ENCODE data around the gene GPR45.

The GPR45 gene

DNA sequence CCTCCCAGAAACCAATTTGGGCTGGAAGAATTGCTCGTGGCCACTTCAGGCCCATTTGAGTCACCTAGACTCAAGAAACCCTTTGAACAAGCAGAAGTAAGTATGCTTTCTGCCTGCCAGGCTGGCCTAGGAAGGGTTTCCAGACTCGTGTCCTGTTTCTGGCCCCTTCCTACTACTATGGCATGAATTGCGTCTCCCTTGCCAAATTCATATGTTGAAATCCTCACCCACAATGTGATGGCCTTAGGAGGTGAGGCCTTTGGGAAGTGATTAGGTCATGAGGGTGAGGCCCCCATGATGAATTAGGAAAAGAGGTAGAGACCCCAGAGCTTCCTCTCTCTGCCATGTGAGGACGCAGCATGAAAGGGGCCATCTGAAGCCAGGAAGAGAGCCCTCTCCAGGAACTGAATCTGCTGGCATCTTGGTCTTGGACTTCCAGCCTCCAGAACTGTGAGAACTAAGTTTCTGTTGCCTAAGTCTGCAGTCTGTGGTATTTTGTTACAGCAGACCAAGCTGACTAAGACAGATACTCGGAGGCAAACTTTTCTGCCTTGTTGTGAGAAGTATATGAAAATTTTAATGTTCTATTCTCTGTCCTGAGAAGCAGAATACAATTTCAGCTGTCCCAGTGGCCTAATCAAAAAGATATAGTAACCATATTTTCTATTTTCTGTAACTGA is 13.1 kb downstream of the GPR45 start:
- peak; percentile 62 for DNase-seq (ENCODE audit: low read depth)

DNA sequence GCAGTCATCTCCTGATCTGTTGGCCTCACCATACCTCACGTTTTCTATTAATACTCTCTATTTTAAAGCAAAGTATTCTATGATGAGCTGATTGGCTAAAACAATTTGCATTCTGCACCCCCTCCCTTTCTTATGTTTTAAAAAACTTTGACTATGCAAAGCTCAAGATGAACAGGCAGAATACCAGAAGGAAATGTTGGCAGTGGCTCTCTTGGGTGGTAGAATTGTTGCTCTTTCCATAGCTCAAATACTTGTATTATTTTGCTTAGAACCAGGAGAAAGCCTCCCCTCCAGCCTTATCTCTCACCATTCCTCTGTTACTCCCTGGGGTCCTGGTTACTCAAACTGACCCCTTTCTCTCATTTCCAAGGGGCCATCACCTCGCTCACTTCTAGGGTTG is 14.4 kb downstream of the GPR45 start:
- no peak for DNase-seq (ENCODE audit: low read depth)

DNA sequence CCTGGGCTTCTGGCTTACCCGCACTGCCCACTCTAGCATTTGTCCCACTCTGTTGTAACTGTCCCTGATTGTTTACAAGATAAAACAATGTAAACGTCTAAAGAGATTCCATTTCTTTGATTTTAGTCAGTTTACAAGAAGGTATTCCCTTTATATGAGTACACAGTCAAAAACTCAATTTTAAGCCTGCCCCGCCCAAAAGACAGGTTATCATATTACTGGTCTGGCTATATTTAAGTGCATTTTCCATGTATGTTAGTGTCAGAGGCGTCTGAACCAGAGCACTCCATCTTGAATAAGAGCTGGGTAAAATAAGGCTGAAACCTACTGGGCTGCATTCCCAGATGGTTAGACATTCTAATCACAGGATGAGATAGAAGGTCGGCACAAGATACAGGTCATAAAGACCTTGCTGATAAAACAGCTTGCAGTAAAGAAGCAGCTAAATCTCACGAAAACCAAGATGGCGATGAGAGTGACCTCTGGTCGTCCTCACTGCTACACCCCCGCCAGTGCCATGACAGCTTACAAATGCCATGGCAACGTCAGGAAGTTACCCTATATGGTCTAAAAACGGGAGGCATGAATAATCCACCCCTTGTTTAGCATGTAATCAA is 15.0 kb downstream of the GPR45 start:
- DNase-seq (ENCODE audit: low read depth), result peak; percentile 50

DNA sequence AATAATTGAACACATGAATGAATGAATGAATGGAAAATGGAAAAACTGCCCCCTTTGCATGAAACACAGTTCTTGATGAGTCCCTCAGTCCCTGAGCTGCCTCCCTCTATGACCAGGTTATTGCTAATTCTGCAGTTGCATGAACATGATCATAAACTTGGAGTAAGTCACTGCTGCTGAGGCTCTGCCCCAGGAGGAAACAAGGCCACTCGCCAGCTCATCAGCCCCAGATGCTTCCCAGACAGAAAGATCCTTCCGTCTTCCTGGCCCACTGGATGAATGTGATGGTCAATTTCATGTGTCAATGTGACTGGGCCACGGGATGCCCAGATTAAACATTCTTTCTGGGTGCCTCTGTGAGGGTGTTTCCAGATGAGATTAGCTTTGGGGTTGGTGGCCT is 16.4 kb downstream of the GPR45 start:
- peak; percentile 44 for DNase-seq (ENCODE audit: low read depth)

DNA sequence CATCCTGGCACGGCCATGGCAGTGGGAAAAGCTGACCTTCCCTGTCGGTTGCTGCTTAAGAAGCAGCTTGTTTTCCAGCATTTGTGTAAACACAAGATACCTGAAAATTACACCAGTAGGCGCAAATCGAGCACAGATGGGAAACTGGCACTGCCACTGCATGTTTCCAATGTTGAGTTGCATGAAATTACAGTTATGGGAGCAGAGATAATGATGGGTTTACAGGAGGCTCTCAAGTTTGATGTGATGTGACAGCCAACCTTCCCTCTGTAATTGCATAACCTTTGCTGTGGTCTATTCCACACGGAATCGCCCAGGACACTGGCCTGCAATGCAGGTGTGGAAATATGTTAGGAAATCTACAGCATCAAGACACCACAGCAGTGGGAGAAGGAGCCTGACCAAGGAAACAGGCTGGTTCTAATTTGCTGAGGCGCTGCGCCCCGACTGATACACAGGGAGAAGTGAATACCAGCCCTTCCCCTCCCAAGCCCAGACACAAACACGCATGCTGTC is 17.4 kb downstream of the GPR45 start:
- no peak for DNase-seq (ENCODE audit: low read depth)

DNA sequence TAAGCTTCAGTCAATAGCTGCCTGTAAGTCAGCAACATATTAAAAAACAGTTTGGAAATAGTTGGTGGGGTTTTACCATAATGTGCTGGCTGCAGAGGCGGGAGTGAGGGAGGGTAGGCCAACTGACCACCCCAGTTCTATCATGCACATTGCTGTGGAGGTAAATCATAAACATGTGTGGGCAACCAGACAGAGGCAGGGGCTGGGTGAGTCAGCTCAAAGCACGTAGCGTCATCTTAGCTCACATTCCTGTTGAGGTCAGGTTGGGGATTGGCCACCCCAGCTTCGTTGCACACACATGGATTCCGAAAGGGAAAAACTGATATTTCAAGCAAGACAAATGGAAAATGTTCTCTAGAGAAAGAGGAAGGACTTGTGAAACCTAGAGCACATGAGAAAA is 19.5 kb downstream of the GPR45 start:
- peak; percentile 100 for DNase-seq (ENCODE audit: low read depth)

DNA sequence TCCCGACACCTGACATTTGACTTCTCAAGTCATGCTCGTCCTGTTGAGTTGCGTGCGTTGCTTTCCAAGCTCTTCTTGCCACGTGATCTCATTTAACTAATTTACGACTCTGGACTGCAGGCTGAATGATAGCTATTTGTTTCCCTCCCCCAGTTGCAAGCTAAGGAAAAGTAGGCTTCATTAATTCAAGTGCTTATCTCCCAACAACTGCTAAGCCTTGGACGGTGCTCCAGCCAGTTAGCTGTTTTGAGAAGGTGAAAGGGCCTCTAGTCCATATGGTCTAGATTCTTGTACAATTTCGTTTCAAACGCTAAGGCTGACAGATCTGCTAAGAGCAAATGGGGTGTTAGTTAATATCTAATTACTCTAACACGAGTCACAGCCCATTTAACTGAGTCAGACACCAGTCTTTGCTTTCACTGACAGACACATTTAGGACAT is 21.1 kb downstream of the GPR45 start:
- DNase-seq (ENCODE audit: low read depth), result no peak

DNA sequence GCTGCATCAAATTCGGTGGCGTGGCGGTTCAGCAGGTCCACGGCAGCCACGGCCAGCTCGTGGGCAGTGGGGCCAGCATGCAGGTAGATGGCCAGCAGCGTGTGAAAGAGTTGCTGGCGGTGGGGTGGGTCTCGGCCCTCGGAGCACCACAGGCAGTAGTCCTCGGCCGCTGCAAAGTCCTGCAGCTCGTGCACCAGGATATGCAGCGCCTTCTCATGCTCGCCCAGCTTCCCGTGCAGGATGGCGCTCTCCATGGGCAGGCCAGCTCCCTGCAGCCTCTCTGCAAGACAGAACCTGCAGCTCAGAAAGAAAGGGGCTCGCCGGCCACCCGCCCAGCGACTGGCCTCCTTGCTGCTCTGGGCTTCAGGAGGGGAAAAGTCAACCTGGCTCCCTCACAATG is 27.9 kb downstream of the GPR45 start:
- no peak for DNase-seq (ENCODE audit: low read depth)

DNA sequence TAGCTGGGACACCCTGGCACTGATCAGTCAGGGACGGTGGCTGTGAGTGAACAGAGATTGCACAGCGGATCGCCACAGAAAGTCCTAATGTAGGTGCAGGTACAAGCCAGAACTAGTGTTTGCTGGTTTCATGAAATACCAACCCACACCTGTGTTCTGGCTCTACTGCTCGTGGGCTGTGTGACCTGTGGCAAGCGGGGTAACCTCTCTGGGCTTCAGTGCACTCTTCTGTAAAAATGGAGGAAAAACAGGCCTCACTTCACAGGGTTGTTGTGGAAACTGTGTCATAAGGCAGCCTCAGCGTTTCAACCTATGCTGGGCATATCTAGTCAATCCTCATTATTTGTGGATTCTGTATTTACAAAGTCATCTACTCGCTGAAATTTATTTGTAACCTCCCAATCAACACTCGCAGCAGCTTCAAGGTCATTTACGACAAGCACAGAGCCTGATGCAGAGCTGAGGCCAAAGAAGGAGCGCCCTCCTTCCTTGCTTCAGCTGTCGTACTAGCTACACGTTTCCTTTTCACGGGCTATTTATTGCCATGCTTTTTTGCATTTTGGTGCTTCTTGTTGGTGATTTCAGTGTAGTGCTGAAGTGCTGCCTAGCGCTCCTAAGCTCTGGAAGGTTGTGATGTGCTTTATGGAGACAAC is 30.0 kb downstream of the GPR45 start:
- no peak for DNase-seq (ENCODE audit: low read depth)

DNA sequence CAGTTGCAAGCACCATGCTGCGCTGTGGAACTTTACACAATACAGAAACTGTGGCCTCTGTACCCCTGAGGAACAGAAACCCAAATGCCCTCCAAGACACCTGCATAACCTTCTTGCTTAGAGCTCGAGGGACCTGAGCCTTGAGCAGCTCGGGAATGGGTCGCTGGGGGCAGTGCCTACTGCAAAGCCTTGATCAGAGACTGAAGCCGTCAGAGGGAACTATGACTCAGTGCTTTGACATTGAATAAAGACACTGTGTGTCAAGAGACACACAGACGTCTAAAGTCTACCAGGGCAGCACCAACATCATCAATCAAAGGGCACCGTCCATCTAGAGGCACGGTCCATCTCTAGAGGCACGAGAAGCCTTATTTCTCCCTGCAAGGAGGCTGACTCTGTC is 30.6 kb downstream of the GPR45 start:
- DNase-seq (ENCODE audit: low read depth), result no peak

DNA sequence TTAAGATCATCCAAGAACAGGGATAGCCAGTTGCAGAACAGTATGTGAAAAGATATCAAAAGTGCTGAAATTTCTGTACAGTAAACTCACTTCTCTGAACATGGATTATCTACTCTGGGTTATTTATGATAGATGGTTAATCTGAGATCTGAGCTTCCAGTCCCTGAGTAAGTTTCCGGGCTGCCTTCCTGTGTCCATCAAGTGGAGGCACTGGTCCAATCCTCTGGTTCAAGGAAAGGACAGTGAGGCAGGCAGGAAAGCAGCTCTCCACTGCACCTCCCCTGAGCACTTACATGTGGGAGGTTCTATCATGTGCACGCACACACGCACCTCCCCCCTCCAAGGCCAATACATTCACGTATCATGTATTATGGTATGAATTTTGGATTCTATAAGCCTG is 32.5 kb downstream of the GPR45 start:
- peak; percentile 96 for DNase-seq (ENCODE audit: low read depth)

DNA sequence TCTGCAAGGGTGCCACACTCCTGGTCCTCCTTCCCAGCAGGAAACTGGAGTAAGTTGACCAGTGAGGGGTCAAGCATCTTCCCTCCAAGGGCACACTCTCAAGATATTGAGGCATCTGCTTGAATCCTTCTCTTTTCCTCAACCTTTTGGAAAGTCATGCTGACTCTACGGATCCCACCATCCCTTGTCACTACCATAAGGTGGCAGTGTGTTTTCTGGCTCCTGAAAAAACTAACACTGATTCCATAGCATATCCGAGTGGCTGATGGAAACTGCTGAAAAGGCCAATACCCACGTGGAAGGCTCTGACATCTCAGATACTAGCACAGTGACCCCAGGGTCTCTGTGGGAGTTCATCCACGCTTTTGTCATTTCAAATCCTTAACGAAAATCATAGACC is 37.1 kb downstream of the GPR45 start:
- no peak for DNase-seq (ENCODE audit: low read depth)

DNA sequence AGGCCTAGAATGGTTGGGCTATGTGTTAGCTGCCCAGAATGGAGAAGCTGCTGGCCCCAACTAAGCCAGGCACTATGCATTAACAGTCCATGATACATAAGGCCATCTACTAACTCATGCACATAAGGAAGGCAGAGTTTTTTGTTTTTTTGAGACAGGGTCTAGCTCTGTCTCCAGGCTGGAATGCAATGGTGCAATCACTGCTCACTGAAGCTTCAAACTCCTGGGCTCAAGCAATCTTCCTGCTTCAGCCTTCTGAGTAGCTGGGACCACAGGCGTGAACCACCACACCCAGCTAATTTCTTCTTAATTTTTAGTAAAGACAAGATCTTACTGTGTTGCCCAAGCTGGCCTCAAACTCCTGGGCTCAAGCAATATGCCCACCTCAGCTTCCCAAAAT is 37.6 kb downstream of the GPR45 start:
- DNase-seq (ENCODE audit: low read depth), result no peak

DNA sequence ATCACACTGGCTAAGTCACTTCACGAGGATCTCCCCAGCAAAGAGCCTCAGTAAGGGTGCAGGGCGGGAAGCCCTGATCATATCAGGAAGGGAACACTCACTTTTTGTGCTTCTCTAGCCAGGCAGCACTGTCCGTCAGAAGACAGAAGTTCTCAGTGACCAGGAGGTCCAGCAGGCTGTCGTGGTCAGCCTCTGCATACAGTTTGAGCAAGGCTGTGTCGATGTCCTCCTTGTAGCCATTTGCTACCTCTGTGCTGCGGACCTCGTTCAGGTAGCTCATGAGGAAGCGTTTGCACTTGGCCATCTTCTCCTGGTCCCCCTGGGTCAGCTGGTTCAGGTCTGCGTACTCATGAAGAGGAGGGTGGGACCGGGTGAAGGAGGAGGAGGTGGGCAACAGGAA is 38.7 kb downstream of the GPR45 start:
- no peak for DNase-seq (ENCODE audit: low read depth)

DNA sequence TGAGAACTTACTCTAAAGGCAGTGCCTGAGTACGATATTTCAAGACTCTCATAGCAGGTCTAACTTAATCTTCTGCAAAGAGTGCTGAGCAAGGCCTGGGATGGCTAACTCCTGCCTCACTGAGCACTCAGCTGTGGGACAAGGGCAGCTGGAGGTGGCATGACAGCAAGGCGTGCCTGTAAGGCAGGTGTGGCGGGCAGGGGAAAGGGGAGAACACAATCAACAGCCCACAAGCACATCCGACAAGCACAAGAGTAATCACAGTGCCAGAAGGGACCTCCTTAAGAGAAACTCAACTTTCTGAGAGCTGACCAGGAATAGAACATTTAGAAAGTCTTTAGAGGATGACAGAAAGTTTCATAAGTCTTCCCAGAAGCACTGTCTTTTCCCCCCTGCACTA is 42.0 kb downstream of the GPR45 start:
- DNase-seq (ENCODE audit: low read depth), result no peak

DNA sequence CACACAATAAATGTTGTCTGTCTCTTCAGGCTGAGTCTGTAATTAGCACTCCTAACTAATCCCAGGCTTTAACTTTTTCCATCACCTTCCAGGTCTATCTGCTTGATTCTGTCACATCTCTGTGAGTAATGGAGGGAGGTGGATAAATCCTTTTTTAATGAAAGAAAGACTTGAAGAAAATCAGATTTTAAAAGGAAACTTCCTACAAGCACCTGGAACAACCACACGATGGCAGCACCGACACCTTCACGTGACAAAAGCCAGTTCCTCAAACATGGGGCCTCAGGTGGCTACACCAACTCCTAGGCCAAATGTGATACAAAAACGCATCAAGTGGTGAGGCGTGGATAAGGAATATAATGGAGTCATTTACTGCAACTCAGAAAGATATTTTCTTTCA is 46.1 kb downstream of the GPR45 start:
- peak; percentile 55 for DNase-seq (ENCODE audit: low read depth)

DNA sequence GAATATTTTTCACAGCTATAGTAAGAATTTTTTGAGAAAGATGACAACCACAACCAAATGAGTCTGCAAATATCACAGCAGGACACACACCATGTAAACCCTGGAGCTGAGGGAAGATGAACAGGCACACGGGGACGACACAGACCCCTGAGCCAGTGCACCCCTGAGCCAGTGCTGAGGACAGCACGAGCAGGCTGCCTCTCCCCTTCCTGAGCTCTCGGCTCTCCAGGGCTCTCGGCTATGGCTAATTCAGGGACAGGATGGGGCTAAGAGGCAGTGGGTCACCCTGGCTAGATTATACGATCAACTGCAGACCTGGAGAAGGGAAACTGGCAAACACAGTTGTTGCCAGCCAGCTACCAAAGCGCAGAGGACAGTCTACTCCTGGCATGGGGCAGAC is 46.6 kb downstream of the GPR45 start:
- no peak for DNase-seq (ENCODE audit: low read depth)

DNA sequence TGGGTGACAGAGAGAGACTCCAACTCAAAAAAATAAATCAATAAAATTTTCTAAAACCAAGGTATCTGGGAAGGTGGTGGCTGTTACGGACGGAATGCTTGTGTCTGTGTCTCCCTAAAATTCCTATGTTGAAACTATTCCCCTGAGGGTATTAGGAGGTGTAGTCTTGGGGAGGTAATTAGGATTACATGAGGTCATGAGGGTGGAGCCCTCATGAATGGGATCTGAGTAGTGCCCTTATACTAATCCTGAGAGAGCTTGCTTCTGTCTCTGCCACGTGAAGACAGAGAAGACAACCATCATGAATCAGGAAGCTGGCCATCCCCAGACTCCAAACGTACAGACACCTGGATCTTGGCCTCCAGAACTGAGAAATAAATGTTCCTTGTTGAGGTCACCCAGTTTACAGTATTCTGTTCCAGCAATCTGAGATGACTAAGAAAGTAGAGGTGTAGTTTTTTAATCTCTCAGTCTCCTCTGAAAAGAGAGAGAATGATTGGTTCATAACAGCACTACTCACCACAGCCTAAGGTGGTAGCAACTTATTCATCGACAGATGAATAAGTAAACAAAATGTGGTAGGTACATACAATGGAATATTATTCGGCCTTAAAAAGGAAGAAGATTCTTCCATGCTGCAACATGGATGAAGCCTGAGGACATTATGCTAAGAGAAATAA is 49.6 kb downstream of the GPR45 start:
- no peak for DNase-seq (ENCODE audit: low read depth)

DNA sequence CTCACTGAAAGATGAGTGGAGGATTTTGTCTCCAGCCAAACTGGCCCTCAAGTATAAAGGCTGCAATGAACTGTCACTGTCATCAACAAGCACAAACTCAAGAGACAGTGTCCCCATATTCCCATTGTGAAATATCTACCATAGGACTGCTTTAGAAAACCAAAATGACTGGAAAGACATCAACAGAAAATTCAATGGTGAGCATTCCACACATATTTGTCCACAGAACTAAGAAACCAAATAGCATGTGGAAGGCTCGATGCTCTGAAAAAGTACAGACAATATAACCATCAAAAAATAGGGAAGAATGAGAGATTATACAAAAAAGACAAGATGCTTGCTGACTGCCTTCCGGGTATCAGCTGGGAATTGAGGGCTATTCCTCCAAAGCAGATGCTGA is 50.4 kb downstream of the GPR45 start:
- DNase-seq (ENCODE audit: low read depth), result peak; percentile 21

All from iris pigment epithelial cell (primary cell).